Thyroid gland (tissue), 4 donors: ENCODE measurements around the gene FYB1.

Experiments
- CTCF ChIP-seq, 6 experiments: fragments of 200-600 bp in 3 of 6; fragments of 450-650 bp in 3 of 6; sonication (generic) in 3 of 6; IDR thresholded peaks; one replicate each; pipeline ENCODE4 v1.5.1; 2016 to 2019; ENCODE audit warnings: antibody characterized with exemption in 6 of 6, mild to moderate bottlenecking in 2 of 6, inconsistent platforms in 1 of 6, moderate library complexity in 1 of 6
- POLR2A ChIP-seq, 2 donors: fragments of 450-650 bp; IDR thresholded peaks; one replicate each; pipeline ENCODE4 v1.6.1; 2017; ENCODE audit warnings: antibody characterized with exemption in 2 of 2, mild to moderate bottlenecking in 2 of 2, moderate library complexity in 1 of 2

DNA sequence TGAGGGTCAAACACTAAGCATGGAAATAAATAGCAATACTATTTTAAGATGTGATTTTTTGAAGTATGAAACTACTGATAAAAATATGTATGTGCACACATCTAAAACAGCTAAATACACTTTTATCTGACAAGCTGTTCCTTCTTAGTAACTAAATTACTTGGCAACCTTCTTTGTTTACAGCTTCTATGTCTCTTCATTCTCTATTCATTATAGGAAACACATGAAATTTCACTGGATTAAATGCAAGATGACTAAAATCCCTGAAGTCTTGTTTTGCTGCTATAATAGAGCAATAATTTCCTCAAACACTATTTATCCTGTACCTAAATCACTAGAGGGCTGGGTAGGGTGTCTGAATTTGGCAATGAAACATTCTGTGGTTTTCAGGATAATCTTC is 156.8 kb downstream of the FYB1 start:
- TF ChIP-seq CTCF (IDR thresholded peaks at IDR 0.05) (no peak), POLR2A (IDR thresholded peaks at IDR 0.05) (no peak)
